ENCODE results near the gene ACCS.

ACCS gene

GRCh38 chr11:44116234-44116830, 50.3 kb downstream of the ACCS start:
- in situ Hi-C loops (cut with MboI; ENCODE audit: low pct_unique_long_range_greater_than_20kb, low sequenced_read_pairs, unreplicated experiment), result loop anchor here (25.0 kb wide), 1 partner anchor 421 kb away; no protein-coding TSS in a partner anchor
- TF ChIP-seq CTCF (IDR thresholded peaks at IDR 0.05; ENCODE audit: extremely low read depth, insufficient read depth, missing control alignments), result no peak
- DNase-seq (ENCODE audit: low spot score), result no peak

DNA sequence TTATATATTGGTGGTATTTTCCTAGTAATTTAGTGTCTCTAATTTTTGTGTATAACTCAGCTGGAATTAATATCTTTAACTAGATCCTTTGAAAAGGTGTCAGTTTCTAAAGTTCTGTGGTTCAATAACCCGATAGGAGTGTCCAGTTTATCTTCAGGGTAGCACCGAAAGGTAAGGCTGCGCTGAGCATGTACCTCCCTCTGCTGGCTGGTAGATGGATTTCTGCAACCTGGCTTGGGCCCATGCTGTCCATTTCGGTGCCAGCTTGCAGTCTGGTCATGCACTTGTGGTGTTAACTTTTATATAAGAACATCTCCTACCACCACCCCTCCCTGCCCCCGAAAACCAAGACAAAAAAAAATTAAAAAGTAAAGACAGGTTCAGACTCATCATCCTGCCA, 54.1 kb downstream of the ACCS start:
- DNase-seq (ENCODE audit: low spot score), result no peak
- peak; percentile 37 for TF ChIP-seq CTCF (IDR thresholded peaks at IDR 0.05; ENCODE audit: extremely low read depth, insufficient read depth, missing control alignments)
- in situ Hi-C loops (cut with MboI; ENCODE audit: low pct_unique_long_range_greater_than_20kb, low sequenced_read_pairs, unreplicated experiment), result loop anchor here (25.0 kb wide), 1 partner anchor 417 kb away; no protein-coding TSS in a partner anchor

GRCh38 chr11:44125598-44125997, 59.5 kb downstream of the ACCS start:
- in situ Hi-C loops (cut with MboI; ENCODE audit: low pct_unique_long_range_greater_than_20kb, low sequenced_read_pairs, unreplicated experiment), result no loop called here
- no peak for DNase-seq (ENCODE audit: low spot score)
- TF ChIP-seq CTCF (IDR thresholded peaks at IDR 0.05; ENCODE audit: extremely low read depth, insufficient read depth, missing control alignments), result no peak

DNA sequence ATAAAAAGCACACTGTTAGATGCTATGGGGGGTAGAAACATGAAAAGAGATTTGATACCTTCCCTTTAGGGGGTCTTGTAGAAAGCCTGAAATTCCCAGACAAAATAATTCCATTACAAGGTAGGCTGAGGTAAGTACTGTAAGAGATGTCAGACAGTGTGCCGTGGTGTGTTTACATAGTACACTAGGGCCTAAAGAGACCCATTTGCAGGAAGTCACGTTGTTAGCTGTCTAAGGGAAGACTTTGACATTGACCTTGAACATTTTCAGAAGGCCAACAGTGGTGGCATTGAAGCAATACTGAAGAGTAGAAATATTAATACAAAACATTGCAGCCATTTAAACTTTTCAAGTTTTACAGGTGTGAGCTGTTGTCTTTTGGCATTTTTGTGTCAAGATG, 60.2 kb downstream of the ACCS start:
- TF ChIP-seq CTCF (IDR thresholded peaks at IDR 0.05; ENCODE audit: extremely low read depth, insufficient read depth, missing control alignments), result no peak
- in situ Hi-C loops (cut with MboI; ENCODE audit: low pct_unique_long_range_greater_than_20kb, low sequenced_read_pairs, unreplicated experiment), result no loop called here
- no peak for DNase-seq (ENCODE audit: low spot score)

GRCh38 chr11:44127130-44127529, 61.1 kb downstream of the ACCS start:
- no peak for TF ChIP-seq CTCF (IDR thresholded peaks at IDR 0.05; ENCODE audit: extremely low read depth, insufficient read depth, missing control alignments)
- in situ Hi-C loops (cut with MboI; ENCODE audit: low pct_unique_long_range_greater_than_20kb, low sequenced_read_pairs, unreplicated experiment), result no loop called here
- DNase-seq (ENCODE audit: low spot score), result no peak

GRCh38 chr11:44128729-44129128, 62.7 kb downstream of the ACCS start:
- in situ Hi-C loops (cut with MboI; ENCODE audit: low pct_unique_long_range_greater_than_20kb, low sequenced_read_pairs, unreplicated experiment), result no loop called here
- DNase-seq (ENCODE audit: low spot score), result no peak
- no peak for TF ChIP-seq CTCF (IDR thresholded peaks at IDR 0.05; ENCODE audit: extremely low read depth, insufficient read depth, missing control alignments)
